ENCODE measurements around the gene HOXB5.

Gene HOXB5

GRCh38 chr17:48558057-48558830, 35.3 kb downstream of the HOXB5 start:
- DNase-seq, result no peak

DNA sequence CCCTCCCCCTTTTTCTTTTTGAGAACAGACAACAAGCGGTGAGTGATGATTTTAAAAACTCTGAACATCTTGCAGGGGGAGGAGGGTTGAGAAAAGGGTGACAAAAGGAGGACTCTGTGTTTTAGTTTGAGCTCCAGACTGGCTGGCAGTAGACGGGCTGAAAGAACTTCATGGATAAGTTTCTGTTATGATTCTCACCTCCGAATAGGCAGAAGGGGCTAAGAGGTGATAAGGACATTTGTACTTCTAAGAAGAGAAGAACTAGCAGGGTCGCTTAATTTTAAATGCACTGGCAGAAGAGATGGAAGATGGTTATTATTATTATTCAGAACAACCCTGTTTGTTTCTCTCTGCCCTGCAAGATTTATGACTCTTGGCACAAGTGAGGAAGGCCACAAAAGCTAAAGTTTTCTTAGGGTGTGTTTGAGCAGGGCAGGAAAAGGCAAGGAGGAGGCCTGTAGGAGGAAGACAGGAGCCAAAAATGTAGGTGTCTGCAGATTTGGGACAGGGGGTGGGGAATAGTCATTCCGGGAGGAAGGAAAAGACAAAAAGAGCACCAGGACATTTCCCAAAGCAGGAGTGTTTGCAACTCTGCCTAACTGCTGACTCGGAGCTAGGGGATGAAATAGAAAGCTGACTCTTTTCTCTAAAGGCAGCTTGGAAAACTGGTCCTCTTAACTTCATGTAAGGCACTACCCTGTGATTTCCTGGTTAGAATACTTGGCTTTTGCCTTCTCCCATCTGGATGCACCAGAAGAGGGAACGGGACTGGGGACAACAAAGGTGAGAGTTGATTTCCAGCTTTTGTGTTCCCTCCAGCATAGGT, 36.8 kb downstream of the HOXB5 start:
- no peak for DNase-seq

GRCh38 chr17:48556229-48556575, 37.4 kb downstream of the HOXB5 start:
- no peak for DNase-seq

DNA sequence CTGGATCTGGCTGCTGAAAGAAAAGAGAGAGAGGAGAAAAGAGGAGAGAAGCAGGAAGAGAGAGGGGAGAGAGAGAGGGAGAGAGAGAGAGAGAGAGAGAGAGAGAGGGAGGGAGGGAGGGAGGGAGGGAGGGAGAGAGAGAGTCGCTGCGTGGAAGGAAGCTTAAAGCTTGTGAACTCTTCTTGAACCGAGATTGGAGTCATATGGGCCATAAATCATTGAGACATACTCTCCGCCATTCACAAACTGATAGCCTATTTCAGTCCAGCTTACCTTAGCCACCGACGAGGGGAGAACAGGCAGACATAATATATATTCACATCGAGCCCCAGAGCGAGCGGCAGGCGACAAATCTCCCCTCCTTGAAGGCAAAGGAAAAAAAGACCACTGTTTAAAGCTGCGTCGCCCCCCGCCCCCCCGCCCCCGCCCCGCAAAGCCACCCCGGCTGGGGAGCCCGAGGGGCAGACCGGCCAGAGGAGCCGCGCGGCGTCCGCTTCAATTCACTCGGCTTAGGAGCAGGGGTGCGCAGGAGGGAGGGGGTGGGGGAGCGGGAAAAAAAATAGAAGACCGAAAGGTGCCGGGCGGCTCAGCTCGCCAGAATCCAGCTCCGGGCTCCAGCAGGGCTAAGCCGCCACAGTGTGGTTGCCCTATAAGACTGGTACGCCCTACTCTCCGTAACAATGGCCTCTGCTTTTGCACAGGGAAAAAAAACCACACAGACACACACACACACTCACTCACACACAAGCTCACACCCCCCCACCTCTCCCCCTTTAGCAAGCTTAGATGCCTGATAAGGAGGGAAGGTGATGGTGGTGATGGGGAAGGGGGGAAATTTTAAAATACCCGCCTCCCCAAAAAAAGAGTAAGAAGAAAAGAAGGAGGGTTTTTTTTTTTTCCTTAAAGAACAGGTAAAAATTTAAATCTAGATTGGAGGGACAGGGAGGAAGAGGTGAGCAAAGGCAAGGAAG, 38.0 kb downstream of the HOXB5 start:
- peak; percentile 27 for DNase-seq

DNA sequence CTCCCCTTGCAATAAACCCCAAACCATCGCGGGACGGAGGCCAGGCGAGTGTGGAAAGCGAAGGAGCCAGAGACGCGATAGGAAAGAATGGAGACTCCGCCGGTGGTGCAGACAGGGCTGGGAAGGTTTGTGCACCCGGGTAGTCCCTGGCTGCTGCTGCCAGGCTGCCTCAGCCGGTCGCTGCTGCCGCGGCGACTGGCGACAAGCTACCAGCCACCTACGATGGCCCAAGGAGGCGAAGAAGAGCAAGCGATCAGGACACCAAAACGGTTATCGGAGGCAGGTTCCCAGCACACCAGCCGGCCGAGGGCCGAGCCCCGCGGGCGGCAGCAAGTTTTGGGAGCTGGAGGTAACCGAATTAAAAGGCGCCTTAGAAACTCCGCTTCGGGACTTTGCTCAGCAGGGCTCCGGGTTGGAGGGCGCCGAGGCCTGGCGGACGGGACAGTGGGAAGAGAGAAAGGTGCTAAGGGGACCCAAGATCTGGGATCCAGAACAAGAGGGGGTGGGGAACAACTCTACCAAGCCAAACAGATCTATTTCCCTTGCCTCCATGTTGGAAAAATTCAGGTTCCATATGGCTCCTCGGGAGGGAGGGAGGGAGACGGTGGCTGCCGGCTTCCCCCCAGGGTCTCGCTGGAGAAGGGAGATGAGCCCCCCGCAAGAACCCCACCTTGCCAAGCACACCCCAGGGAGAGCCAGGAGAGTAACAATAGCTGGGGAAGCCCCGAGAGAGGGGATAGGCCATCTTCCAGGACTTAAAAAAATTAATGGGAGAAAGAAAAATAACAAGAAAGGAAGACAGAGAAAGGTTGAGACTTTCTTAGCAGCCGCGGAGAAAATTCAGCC, 38.9 kb downstream of the HOXB5 start:
- no peak for DNase-seq

DNA sequence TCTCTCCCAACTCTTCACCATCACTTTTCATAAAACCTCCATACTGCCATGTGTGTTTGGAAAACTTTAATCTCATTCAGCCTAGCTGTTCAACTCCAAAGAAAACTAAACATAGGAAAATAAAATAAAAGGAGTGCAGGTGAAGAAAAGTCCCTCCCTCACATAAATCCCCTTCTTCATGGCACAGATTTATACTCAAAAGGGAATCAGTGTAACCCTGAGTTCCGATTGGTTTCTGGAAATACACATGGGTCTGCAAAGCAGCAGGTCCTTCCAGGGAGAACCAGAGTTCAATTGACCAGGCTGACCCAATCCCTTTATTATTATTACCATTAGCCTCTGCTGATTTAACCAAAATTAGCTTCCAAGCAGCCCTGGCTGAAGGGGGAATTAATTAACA, 39.8 kb downstream of the HOXB5 start:
- no peak for DNase-seq

DNA sequence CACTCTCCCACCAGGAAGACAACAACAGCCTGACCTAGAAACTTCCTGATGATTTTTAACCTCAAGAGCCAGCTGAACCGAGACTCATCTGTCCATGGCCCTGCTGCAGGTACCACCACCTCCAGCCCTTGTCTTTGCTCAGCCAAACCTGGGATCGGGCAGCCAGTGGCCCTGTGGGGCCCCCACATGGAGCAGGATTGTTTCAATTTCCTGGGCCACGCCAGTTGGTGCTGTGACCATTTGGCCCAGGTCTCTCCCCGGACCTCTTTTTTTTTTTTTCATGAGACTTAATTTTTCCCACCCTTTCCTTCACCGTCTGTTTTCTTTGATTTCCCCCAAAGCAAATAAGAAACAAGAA, 40.4 kb downstream of the HOXB5 start:
- DNase-seq, result no peak

GRCh38 chr17:48552466-48553189, 41.0 kb downstream of the HOXB5 start:
- no peak for DNase-seq

DNA sequence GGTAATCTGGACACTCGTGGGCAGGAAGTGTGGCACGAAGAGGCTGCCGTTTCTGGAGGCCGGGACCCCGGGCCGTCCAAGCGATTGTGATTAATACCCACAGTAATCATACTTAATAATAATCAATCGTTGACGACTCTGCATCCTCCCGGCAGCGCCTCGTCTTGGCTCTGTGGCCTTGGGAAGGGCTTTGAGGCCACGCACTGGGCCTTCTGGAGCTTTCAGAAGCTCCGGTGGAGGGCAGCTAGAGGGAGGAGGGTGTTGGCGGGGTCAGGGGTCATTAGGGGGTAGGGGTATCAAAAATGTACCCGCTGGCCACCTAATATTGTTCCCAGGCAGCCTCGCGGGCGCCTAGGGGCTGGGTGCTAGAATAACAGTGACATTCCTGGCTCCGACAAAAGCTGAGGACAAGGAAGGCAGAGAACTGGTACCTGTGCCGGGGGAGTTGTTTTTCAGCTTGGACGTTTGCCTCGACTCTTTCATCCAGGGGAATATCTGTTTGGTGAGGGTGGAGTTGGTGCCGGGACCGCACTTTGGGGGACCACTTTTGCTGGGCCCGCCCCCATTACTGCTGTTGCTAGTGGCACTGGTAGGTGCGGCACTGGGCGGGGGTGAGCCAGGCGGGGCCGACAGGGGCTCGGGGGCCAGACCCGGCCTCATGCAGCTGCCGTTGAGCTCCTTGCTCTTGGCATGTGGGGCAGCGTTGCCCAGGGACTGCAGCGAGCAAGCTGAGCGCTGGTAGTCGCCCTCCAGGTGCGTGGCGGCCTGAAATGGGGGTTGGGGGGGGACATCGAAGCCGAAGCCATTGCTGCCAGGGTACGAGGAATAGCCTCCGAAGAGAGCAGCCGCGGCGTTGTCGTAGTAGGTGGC, 41.7 kb downstream of the HOXB5 start:
- no peak for DNase-seq

DNA sequence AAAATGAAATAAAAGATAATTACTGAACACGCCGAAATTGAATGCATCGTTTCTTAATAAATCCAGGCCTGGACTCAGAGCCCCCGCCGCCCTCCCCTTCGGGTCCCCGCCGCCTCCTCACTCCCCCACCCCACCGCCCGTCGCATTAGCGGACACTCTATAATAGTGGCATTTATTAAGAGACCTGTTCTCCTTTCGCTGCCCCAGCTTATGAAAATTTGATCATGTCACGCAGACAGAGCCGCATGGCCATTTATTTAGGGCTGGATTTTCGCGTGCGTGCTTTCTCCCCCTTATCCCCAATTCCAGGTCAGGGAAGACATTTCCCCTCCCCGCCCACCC, 42.4 kb downstream of the HOXB5 start:
- no peak for DNase-seq

GRCh38 chr17:48550502-48551213, 42.9 kb downstream of the HOXB5 start:
- no peak for DNase-seq

DNA sequence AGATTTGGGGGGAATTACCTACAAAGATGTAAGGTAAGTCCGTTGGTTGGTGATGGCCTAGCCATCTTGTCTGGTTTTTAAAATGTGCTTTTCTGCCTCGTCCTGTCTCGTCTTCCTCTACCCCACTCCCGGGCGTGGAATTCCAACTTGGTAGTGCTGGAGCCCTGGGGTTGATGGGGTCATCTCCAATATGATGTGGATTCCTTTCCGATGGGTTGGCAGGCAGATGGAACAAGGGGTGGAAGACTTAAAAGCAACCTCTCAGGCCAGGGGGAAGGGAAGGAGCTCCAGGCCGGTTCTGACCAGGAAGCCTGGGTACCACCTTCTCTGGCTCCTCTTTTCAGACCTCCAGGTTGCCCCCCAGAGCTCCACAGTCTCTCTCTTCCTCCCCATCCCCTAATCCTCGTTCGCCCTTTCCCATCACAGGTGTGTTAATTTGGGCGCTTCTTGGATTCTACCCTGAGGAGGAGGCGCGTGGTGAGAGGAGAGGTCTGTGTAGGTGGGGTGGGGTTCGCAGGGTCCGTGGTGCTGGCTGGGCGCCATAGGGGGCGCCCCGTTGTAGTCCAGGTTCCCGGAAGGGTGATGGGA, 43.6 kb downstream of the HOXB5 start:
- DNase-seq, result no peak

- DNase-seq, result no peak
Observed at GRCh38 chr17:48549281-48549630, 44.3 kb downstream of the HOXB5 start.

- DNase-seq, result no peak
Observed at GRCh38 chr17:48548523-48549280, 44.9 kb downstream of the HOXB5 start.

GRCh38 chr17:48547808-48548522, 45.6 kb downstream of the HOXB5 start:
- DNase-seq, result no peak

DNA sequence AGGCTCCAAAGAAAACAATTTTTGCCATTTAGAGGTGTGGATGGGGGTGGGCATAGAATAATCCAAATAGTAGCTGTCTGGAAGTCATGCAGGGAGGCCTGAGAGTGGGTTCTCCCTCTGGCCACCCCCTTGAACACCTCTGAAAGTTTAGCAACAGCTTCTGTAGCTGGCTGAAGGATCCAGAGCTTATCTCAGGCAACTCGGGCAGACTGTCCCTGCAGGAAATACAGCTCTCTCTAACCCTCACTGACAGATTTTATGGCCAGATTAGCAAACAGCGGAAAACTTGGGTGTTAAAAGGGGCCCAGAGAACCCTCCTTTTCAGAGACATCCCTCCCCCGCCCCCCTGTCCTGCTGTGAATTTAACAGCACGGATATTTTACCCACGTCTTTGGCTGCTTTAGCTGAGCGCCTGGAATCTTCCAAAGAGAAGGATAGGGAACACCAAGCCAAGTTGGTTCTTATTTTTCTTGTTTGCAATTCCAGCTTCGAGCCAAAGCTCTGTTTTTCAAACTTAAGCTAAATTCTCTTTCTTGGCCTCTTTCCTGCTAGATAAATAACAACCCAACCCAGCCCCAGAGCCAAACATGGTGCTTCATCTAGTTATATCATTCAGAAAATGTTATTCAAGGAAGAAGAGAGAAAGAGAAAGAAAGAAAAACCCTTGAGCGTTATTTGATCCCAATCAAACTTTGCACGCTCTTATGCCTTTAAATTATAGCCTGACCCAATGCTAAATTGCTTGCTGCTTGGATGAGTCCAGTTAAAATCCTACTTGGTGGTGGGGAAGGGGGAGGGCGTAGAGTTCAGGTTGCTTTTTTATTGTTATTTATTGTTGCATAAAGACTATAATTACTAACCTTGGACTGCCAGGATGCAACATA, 46.4 kb downstream of the HOXB5 start:
- DNase-seq, result no peak

All from NCI-H524 treated with DMSO at 0.1 percent for 48 hours (cell line).